Panc1 (cell line): Measurements from ENCODE around the gene MYO3B.

Experiments used
- POLR2AphosphoS5 ChIP-seq: IDR thresholded peaks from 2 replicates; pipeline ENCODE4 v1.6.1; 2012; ENCODE audit warnings: mild to moderate bottlenecking, low read depth, low read length, moderate library complexity
- SIN3A ChIP-seq: IDR thresholded peaks from 2 replicates; pipeline ENCODE4 v1.6.1; 2012; ENCODE audit warnings: low read depth, mild to moderate bottlenecking, low read length, moderate library complexity, borderline replicate concordance; ENCODE audit not compliant: insufficient read depth
- TF ChIP-seq, protein P1 (sequence below): fragments of 450-650 bp; IDR thresholded peaks from 2 replicates; pipeline ENCODE4 v1.5.1; 2017; ENCODE audit warnings: mild to moderate bottlenecking

DNA sequence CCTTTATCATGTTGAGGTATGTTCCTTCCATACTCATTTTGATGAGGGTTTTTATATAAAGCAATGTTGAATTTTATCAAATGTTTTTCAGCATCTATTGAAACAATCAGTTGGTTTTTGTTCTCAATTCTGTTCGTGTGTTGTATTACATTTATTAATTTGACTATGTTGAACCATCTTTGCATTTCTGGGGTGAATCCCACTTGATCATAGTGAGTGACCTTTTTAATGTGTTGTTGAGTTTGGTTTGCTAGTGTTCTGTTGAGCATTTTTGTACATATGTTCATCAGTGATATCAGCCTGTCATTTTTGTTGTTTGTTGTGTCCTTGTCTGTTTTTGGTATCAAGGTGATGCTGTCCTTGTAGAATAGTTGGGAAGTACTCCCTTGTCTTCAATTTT lies 110.9 kb downstream of the MYO3B start:
- TF ChIP-seq POLR2AphosphoS5 (no peak), SIN3A (no peak)
- TF ChIP-seq, protein P1, sequence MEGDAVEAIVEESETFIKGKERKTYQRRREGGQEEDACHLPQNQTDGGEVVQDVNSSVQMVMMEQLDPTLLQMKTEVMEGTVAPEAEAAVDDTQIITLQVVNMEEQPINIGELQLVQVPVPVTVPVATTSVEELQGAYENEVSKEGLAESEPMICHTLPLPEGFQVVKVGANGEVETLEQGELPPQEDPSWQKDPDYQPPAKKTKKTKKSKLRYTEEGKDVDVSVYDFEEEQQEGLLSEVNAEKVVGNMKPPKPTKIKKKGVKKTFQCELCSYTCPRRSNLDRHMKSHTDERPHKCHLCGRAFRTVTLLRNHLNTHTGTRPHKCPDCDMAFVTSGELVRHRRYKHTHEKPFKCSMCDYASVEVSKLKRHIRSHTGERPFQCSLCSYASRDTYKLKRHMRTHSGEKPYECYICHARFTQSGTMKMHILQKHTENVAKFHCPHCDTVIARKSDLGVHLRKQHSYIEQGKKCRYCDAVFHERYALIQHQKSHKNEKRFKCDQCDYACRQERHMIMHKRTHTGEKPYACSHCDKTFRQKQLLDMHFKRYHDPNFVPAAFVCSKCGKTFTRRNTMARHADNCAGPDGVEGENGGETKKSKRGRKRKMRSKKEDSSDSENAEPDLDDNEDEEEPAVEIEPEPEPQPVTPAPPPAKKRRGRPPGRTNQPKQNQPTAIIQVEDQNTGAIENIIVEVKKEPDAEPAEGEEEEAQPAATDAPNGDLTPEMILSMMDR: no peak
